Central memory CD8-positive, alpha-beta T cell (primary cell): ENCODE data around the gene LEFTY1.

ENCODE experiments used
- ATAC-seq: fragments of 150-1000 bp; cut with Tn5 transposase; replicated peaks from 2 replicates; pipeline ENCODE4 v1.10.0; 2022; ENCODE audit warnings: mild to moderate bottlenecking, moderate FRiP score, moderate number of reproducible peaks; ENCODE audit not compliant: poor library complexity, severe bottlenecking; ENCODE audit errors: extremely low read depth
- DNase-seq, 2 donors: peaks; one replicate each; pipeline ENCODE4 v3.0.0; 2021; ENCODE audit warnings: low spot score in 2 of 2
- H3K27ac Mint-ChIP-seq: one replicate; pipeline ENCODE4 v1.8.0; 2022; ENCODE audit warnings: low read depth, mild to moderate bottlenecking, moderate library complexity, mixed read lengths
- H3K27me3 Mint-ChIP-seq: one replicate; pipeline ENCODE4 v1.8.0; 2022; ENCODE audit warnings: mixed read lengths
- H3K36me3 Mint-ChIP-seq: one replicate; pipeline ENCODE4 v1.8.0; 2022; ENCODE audit warnings: mild to moderate bottlenecking, moderate library complexity, mixed read lengths; ENCODE audit not compliant: insufficient read depth
- H3K4me1 Mint-ChIP-seq: one replicate; pipeline ENCODE4 v1.8.0; 2022; ENCODE audit warnings: mixed read lengths
- H3K4me3 Mint-ChIP-seq: one replicate; pipeline ENCODE4 v1.8.0; 2022; ENCODE audit warnings: mild to moderate bottlenecking, moderate library complexity, mixed read lengths
- H3K9me3 Mint-ChIP-seq: one replicate; pipeline ENCODE4 v1.8.0; 2022; ENCODE audit warnings: mixed read lengths

The LEFTY1 gene

DNA sequence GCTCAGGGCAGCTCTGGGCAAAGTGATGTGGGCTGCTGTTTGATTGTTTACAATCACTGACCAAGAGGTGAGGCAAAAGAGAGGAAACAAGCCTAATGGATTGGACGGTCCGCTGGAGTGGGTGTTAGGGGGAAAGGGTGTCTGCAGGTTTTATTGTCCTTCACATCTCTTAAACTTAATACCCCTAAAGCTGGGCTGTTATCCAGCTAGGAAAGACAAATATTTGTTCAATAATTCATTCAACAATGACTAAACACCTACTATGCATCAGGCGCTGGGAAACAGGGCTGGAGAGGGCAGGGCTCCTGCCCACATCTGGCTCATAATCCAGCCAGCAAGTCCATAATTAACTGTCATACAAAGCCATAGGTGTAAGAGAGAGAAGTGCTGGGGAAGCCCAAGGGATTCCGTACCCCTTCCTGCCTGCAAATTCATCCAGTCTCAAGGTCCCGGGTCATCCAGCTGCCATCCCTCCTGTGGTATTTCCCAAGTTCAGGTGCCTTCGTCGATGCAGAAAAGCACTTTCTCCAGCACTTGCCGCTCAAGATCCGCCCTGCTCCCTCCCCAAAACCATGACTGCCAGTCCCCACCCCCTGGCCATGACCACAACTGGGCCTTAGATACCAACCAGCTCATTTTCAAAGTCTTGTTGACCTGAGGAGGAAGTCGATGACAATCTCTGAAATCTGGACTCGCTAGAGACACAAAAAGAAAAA is 17.4 kb downstream of the LEFTY1 start:
- H3K9me3 Mint-ChIP-seq, result no peaks in the 10 kb centered on the region
- DNase-seq, result no peak
- no peak overlapping the region for H3K4me3 Mint-ChIP-seq
- H3K36me3 Mint-ChIP-seq, result peaks cover 65% of the 10 kb centered on the region
- peak overlapping the region; percentile 41 for H3K27ac Mint-ChIP-seq
- no peak for ATAC-seq
- peaks cover 33% of the 10 kb centered on the region for H3K4me1 Mint-ChIP-seq
- H3K27me3 Mint-ChIP-seq, result no peaks in the 10 kb centered on the region

DNA sequence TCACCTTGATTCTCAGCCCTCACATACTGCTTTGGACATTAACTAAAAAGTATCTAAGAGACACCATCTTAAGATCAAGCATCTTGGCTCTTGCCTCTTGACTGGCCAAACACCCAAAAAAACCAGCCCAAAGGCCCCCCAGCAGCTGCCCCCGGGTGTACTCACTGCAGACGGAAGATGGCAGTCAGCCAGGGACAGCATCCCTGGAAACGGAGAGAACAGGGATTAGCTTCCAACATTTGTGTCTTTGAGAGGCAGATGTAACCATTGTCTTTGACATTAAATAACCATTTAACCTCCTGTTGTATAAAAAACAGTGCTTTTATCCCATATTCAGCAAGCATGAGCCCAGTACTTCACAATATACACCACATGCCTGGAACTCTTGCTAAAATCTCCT is 18.0 kb downstream of the LEFTY1 start:
- no peaks in the 10 kb centered on the region for H3K27me3 Mint-ChIP-seq
- no peak for DNase-seq
- H3K36me3 Mint-ChIP-seq, result peaks cover 66% of the 10 kb centered on the region
- H3K4me1 Mint-ChIP-seq, result peaks cover 35% of the 10 kb centered on the region
- no peak overlapping the region for H3K4me3 Mint-ChIP-seq
- no peaks in the 10 kb centered on the region for H3K9me3 Mint-ChIP-seq
- no peak for ATAC-seq
- H3K27ac Mint-ChIP-seq, result no peak overlapping the region

DNA sequence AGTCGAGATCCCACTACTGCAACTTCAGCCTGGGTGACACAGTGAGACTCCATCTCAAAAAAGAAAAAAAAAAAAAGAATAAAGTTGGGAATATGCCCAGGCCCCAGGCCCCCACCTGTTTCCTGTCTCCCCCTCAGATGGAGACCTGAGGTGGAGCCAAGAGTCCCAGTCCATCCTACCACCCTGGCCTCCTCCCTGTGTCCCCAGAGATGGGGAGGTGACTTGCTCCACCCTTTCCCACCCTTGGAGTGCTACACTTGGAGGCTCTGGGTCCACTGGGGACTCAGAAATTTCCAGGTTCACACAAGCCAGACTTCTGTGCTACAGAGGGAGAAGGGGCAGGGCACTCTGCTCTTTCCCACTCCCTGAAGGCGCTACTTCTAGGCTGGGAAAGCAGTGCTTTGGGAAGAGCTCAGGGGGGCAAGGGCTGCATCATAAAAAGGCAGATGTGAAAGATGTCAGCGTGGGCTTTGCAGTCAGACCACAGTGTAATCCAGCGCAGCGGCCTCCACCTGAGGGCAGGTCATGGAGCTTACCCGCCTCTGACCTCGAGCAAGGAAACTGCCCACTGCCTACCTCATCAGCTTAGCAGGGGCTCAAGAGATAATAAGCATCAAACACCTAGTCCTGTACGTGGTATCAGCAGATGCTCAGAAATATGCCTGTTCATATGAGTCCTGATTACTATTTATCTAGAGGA is 20.2 kb downstream of the LEFTY1 start:
- no peaks in the 10 kb centered on the region for H3K9me3 Mint-ChIP-seq
- H3K4me3 Mint-ChIP-seq, result no peak overlapping the region
- H3K4me1 Mint-ChIP-seq, result peaks cover 31% of the 10 kb centered on the region
- ATAC-seq (no peak), DNase-seq (no peak)
- no peaks in the 10 kb centered on the region for H3K27me3 Mint-ChIP-seq
- H3K36me3 Mint-ChIP-seq, result peaks cover 70% of the 10 kb centered on the region
- H3K27ac Mint-ChIP-seq, result no peak overlapping the region

- Mint-ChIP-seq H3K36me3 (peaks cover 72% of the 10 kb centered on the region), H3K27ac (peak overlapping the region; percentile 75), H3K4me1 (peaks cover 31% of the 10 kb centered on the region), H3K4me3 (no peak overlapping the region), H3K27me3 (no peaks in the 10 kb centered on the region), H3K9me3 (no peaks in the 10 kb centered on the region)
- DNase-seq (no peak), ATAC-seq (no peak)
Measured at GRCh38 chr1:225866981-225867380, 22.0 kb downstream of the LEFTY1 start.

DNA sequence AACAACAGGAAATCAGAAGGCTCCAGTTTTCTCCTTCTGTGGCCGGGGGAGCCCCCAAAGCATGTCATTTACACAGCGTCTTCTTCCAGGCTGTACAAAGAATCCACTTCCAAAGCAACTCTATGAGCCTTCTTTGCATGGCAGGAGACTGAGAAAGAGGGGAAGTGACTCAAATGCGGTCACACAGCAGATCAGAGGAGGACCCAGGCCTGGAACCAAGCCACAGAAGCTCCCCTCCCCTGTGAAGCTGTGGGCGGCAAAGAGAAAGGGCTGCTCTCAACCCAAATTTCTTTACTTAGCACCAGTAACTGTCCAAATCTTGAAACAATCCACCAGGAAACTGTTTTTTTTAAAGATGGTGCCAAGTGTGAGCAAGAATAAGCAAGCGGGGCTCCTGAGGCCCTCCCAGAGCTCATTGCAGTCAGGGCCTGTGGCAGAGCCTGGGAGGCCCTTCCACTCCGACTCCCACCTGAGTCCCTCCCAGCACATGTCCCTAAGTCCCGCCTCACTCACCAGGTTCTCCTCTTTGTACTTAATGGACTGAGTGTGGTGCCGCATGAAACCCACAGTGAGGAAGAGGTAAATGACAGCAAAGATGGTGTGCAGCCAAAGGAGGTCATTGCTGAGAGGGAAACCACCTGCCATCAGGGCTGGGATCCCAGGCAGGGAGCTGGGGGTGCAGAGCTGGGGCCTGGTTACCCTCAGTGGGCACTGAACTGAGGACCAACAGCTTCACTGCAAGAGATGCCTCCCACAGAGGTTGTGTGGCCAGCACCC is 22.7 kb downstream of the LEFTY1 start:
- Mint-ChIP-seq H3K27ac (peak overlapping the region; percentile 75), H3K4me3 (peak overlapping the region; percentile 36), H3K36me3 (peaks cover 72% of the 10 kb centered on the region), H3K4me1 (peaks cover 31% of the 10 kb centered on the region), H3K27me3 (no peaks in the 10 kb centered on the region), H3K9me3 (no peaks in the 10 kb centered on the region)
- DNase-seq, result peak in 1 of 2 donors; percentile 32
- peak; percentile 87 for ATAC-seq

DNA sequence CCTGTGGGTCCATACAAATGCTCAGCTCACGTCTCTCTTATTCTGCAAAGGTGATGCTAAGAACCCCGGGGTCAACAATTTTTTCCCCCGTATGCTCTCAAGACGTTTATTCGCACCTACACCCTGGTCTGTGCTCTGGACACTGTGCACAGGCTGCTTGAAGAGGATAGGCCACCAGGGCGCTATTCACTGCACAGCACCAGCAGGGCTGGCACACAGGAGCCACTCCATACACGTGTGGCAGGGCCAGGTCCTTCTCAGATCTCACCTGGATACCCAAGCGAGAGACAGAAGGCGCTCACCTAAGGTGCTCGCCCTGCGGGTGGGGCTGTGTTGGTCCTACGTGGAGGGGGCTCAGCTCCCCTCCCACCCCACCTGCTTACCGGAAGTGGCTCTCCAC is 23.4 kb downstream of the LEFTY1 start:
- no peak for DNase-seq
- Mint-ChIP-seq H3K27me3 (no peaks in the 10 kb centered on the region), H3K4me1 (peaks cover 31% of the 10 kb centered on the region), H3K36me3 (peaks cover 72% of the 10 kb centered on the region), H3K4me3 (peak overlapping the region; percentile 36), H3K9me3 (no peaks in the 10 kb centered on the region), H3K27ac (peak overlapping the region; percentile 75)
- ATAC-seq, result peak; percentile 20

GRCh38 chr1:225863167-225863566 is 25.8 kb downstream of the LEFTY1 start:
- H3K27ac Mint-ChIP-seq, result no peak overlapping the region
- H3K4me1 Mint-ChIP-seq, result peaks cover 29% of the 10 kb centered on the region
- DNase-seq (no peak), ATAC-seq (no peak)
- H3K9me3 Mint-ChIP-seq, result no peaks in the 10 kb centered on the region
- no peak overlapping the region for H3K4me3 Mint-ChIP-seq
- H3K27me3 Mint-ChIP-seq, result no peaks in the 10 kb centered on the region
- peaks cover 66% of the 10 kb centered on the region for H3K36me3 Mint-ChIP-seq

GRCh38 chr1:225862581-225862950 is 26.4 kb downstream of the LEFTY1 start:
- Mint-ChIP-seq H3K4me3 (no peak overlapping the region), H3K27ac (no peak overlapping the region), H3K36me3 (peaks cover 63% of the 10 kb centered on the region), H3K27me3 (no peaks in the 10 kb centered on the region), H3K4me1 (peaks cover 26% of the 10 kb centered on the region), H3K9me3 (no peaks in the 10 kb centered on the region)
- ATAC-seq, result no peak
- DNase-seq, result no peak

DNA sequence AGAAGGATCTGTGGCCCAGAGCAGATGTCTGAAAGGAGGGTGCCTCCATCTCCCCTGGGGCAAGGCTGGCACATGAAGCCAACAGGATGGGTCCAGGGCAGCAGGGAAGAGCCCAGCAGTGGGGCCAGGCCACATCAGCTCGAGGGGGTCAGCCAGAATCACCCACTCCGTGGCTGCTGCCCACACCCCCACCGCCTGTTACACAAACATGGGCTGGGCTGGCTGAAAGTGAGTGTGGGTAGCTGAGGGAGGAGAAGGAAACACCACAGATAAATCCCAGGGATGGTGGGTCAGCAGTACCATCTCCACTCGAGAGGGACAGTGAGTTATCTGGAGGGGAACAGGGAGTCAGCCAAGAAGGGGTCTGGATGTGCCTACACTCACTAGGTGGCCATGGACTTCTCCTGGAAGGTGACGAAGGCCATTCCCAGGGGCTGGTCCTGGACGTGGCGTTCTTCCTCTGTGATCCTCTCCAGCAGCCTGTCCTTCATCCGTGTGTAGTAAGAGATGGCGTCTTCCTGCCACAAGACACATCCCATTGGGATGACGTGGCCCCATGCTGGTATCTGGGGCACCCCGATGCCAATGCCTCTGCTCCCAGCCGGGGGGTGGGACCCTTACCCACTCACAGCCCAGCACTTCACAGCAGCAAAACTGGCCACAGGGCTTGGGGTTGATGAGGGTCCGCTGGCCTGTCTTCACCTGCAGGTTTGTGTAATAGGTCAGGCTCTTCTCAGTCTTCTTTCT is 26.9 kb downstream of the LEFTY1 start:
- H3K27ac Mint-ChIP-seq, result no peak overlapping the region
- peaks cover 62% of the 10 kb centered on the region for H3K36me3 Mint-ChIP-seq
- no peak overlapping the region for H3K4me3 Mint-ChIP-seq
- peaks cover 22% of the 10 kb centered on the region for H3K4me1 Mint-ChIP-seq
- no peak for ATAC-seq
- DNase-seq, result no peak
- H3K9me3 Mint-ChIP-seq, result no peaks in the 10 kb centered on the region
- H3K27me3 Mint-ChIP-seq, result no peaks in the 10 kb centered on the region

DNA sequence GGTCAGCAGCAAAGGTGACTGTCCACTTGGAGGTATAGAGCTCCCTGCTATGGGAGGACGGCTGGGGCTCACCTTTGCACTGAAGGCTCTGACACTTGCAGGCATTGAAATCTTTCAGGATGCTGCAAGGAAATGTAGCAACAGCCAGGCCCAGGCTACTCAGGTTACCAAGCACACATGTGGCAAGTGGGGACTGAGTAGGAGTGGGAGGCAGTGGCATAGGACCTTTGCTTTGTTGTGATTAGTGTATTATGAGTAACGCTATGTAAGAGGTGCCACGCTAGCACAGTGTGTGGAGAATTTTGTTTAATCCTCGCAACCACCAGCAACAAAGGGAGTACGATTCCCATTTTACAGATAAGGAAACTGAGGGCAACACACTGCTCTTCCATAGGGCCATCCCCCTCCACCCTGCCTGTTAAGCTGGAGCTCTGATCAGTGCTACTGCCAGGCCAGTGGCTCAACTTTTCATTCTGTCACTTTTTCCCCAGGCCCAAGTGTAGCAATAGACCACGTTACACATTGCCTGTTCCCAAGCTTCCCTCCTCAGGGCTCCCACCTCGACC is 28.0 kb downstream of the LEFTY1 start:
- Mint-ChIP-seq H3K36me3 (peaks cover 64% of the 10 kb centered on the region), H3K27me3 (no peaks in the 10 kb centered on the region), H3K27ac (peak overlapping the region; percentile 60), H3K9me3 (no peaks in the 10 kb centered on the region), H3K4me1 (peaks cover 12% of the 10 kb centered on the region), H3K4me3 (no peak overlapping the region)
- no peak for DNase-seq
- ATAC-seq, result no peak

GRCh38 chr1:225860107-225860506 is 28.8 kb downstream of the LEFTY1 start:
- no peaks in the 10 kb centered on the region for H3K27me3 Mint-ChIP-seq
- peaks cover 63% of the 10 kb centered on the region for H3K36me3 Mint-ChIP-seq
- H3K4me3 Mint-ChIP-seq, result no peak overlapping the region
- H3K4me1 Mint-ChIP-seq, result peaks cover 5% of the 10 kb centered on the region
- peak overlapping the region; percentile 60 for H3K27ac Mint-ChIP-seq
- ATAC-seq (no peak), DNase-seq (no peak)
- no peaks in the 10 kb centered on the region for H3K9me3 Mint-ChIP-seq

DNA sequence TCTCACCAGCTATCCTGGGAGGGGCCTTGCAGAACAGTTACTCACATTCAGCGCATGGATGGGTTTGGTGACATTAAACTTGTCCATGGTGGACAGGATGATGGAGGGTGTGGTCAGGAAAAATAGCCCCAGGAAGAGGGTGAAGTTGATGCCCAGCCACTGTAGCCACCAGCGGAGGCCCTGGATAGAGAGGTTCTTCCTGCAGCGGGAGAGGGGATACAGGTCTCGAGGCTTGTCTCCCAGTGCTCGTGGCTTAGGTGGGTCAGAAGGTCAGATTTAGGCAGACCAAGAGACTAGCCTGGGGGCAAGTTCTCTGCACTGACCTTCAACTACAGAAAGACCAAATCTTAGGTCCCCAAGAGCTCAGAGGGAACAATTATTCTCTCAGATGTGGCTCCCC is 29.8 kb downstream of the LEFTY1 start:
- no peak for DNase-seq
- H3K36me3 Mint-ChIP-seq, result peaks cover 67% of the 10 kb centered on the region
- H3K27me3 Mint-ChIP-seq, result no peaks in the 10 kb centered on the region
- H3K4me1 Mint-ChIP-seq, result peaks cover 10% of the 10 kb centered on the region
- H3K9me3 Mint-ChIP-seq, result no peaks in the 10 kb centered on the region
- H3K27ac Mint-ChIP-seq, result no peak overlapping the region
- ATAC-seq, result no peak
- no peak overlapping the region for H3K4me3 Mint-ChIP-seq
